SK-N-SH treated with all-trans-retinoic acid at 6 μM for 48 hours (cell line): Measurements from ENCODE around the gene DDB1.

ENCODE experiments used
- PPARA ChIP-seq: fragments of 250-450 bp; sonication (Bioruptor Pico); IDR thresholded peaks from 2 replicates; pipeline ENCODE4 v1.5.0; 2020; ENCODE audit warnings: mild to moderate bottlenecking, borderline replicate concordance
- TCF4 ChIP-seq: fragments of 250-450 bp; sonication (Bioruptor Pico); IDR thresholded peaks from 2 replicates; pipeline ENCODE4 v1.8.0; 2021; ENCODE audit warnings: mild to moderate bottlenecking, moderate library complexity, borderline replicate concordance
- TSHZ2 ChIP-seq: fragments of 250-450 bp; sonication (Bioruptor Pico); IDR thresholded peaks from 2 replicates; pipeline ENCODE4 v1.5.0; 2020; ENCODE audit warnings: mild to moderate bottlenecking, moderate library complexity
- ZFP3 ChIP-seq: fragments of 250-450 bp; sonication (Bioruptor Pico); IDR thresholded peaks from 2 replicates; pipeline ENCODE4 v1.5.0; 2020; ENCODE audit warnings: mild to moderate bottlenecking, moderate library complexity
- ZNF565 ChIP-seq: fragments of 450-650 bp; formaldehyde crosslinking; conservative IDR thresholded peaks from 2 replicates; pipeline ENCODE4 v1.5.0; 2020; ENCODE audit warnings: low read depth, mild to moderate bottlenecking, moderate library complexity

- TF ChIP-seq TCF4 (CRISPR knock-in tag): no peak
- no peak for TF ChIP-seq ZNF565 (CRISPR knock-in tag)
- TF ChIP-seq TSHZ2 (CRISPR knock-in tag): no peak
- TF ChIP-seq PPARA (CRISPR knock-in tag): no peak
- TF ChIP-seq ZFP3 (CRISPR knock-in tag): no peak
These were observed 68.5 kb downstream of the DDB1 start for GRCh38 chr11:61264371-61264770.
